Activated CD4-positive, alpha-beta T cell treated with anti-CD3 and anti-CD28 coated beads, Interleukin-10, Interleukin-2, amounts not matched to agents 100 ng/mL and 50 ng/mL, durations not matched to agents 16 hours and 8 hours (primary cell): Measurements from ENCODE around the gene UBASH3A.
A peak's percentile ranks its signal among the peaks of the same experiment; 100 is the strongest.
"Not testable (repeated sequence)": the region's sequence is repeated elsewhere in the genome, so short reads cannot be mapped to it uniquely, and the experiment has no call there.

Experiments used
- DNase-seq: peaks from one replicate; pipeline ENCODE4 v3.0.0-alpha.2; 2020

UBASH3A gene

DNA sequence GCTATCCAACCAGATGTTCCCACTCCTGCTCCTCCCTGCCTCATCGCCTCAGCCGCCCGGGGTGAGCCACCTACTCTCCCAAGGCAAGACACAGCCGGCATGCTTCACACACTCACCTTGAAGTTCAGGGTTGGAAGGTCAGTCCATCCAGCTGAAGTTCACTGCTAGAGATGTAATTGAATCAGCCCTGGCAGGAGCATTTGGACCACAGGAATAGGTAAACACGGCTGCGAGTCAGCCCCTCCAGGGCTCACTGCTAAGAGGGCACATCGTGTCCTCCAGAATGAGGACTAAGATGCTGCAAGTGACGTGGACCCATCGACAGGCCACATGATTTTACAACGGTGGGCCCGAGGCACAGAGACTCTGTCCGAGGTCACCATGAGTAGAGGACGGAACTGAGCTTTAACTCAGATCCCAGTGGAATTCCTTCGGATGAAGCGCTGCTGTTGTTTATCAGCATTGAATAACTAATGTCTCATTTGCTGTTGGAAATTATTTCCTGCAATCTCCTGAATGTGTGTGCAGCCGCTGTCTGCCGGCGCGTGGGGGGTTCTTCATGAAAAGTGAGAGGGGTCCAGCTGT lies 50.4 kb downstream of the UBASH3A start:
- DNase-seq = no peak

DNA sequence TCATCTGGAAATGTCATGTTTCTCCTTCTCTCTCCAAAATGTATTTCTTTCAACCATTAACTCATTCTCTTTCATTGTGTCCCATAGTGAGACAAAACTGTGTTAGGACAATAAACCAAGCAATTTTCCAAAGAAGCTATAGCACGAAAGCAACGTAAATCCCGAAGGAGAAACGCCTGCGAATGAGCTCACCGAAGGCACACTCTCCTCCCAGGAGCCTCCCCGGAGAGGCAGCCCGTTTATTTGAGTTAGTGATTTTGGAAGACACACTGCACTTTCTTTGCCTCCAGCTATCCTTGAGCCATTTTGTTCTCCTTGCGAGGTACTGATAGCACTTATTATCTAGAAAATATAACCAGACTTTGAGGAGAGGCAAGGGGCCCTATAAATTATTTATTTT lies 51.1 kb downstream of the UBASH3A start:
- DNase-seq = no peak

DNA sequence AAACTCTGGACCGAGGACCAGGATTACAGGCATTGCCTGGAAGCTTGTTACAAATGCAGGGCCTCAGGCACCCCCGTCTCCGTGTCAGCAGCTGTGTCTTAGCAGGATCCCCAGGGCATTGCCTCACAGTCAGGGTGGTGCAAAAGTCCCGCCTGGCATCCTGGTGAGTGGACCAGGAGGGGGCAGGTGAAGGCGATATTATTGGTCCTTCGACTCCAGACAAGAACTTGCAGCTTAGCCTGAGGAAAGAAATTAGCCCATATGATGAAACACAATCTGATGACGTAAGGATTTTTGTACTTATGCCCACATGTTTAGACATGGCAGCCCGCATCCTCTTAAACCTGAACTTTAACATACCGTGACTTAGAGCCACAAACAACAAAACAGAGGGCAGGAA lies 51.5 kb downstream of the UBASH3A start:
- no peak for DNase-seq

DNA sequence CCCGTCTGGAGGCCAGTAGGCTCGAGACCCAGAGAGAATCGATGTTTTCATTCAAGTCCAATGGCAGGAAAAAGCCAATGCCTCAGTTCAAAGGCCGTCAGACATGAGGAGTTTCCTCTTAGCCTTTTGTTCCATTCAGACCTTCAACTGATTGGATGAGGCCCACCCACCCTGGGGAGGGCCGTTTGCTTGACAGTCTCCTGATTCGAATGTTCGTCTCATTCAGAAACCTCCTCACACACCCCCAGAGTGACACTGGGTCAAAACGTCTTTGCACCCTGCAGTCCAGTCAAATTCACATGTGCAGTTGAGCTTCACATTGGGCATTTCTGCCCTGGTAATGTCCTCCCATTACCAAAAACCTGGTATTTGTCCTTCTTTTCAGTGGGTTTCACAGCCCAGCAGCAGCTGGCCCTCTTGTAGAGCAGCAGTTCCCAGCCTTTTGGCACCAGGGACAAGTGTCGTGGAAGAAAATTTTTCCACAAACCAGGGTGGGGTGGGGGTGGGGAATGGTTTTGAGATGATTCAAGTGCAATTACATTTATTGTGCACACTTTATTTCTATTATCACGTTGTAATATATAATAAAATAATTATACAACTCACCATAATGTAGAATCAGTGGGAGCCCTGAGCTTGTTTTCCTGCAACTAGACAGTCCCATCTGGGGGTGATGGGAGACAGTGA lies 52.2 kb downstream of the UBASH3A start:
- DNase-seq = no peak

DNA sequence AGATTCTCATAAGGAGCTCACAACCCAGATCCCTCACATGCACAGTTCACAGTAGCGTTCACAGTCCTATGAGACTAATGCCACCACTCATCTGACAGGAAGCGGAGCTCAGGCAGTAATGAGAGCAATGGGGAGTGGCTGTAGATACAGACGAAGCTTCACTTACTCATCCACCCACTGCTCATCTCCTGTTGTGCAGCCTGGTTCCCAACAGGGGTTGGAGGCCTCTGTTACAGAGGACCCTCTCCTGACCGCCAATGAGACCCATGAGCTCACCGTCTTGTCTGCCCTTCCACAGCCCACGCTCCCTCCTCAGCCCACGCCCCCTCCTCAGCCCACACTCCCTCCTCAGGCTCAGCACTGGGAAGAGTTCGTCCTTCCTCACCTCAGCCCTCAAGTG lies 52.8 kb downstream of the UBASH3A start:
- peak; percentile 65 for DNase-seq

DNA sequence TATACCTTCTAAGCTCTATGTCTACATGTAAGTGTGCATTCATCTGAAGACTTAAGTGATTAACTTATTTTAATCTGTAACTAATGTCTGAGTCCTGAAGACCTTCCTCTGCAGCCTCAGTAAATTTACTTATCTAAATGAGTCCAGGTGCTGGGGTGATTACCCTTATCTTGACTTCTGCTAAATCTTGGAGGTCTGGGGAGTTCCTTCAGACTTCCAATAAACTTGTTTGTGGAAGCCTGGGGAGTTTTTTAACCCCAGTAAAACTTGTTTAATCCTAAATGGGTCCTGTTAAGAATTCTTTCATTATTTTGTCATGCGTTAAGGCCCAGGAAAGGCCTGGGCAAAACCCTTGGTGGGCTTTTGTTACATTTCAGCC lies 55.4 kb downstream of the UBASH3A start:
- DNase-seq = no peak

DNA sequence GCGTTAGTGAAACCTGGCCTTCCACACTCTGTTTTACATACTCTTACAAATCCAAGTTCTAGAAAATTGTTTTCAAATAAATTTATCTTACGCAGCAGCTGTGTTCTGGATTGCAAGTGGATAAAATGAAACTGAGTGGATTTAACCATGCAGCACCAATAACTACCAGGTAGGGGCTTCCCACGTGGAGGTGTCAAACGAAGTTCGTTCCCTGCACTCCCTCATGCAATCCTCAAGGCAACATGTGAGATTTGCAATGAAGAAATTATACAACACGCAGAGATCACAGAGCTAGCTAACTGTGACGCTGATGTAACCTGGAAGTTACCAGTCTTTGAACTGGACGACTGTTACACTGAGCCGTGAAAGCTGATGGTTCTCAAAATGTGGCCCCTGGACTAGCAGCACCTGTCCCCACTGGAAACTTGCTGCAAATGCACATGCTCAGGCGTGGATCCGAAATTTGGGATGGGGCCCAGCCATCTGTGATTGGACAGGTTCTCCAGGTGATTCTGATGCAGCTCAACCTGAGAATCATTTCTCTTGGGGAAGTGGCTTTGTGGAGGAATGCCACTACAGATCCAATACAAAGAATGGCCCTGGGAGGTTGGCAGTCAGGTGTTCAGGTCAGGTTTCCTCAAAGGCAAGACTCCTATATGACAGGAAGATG lies 56.0 kb downstream of the UBASH3A start:
- no peak for DNase-seq

DNA sequence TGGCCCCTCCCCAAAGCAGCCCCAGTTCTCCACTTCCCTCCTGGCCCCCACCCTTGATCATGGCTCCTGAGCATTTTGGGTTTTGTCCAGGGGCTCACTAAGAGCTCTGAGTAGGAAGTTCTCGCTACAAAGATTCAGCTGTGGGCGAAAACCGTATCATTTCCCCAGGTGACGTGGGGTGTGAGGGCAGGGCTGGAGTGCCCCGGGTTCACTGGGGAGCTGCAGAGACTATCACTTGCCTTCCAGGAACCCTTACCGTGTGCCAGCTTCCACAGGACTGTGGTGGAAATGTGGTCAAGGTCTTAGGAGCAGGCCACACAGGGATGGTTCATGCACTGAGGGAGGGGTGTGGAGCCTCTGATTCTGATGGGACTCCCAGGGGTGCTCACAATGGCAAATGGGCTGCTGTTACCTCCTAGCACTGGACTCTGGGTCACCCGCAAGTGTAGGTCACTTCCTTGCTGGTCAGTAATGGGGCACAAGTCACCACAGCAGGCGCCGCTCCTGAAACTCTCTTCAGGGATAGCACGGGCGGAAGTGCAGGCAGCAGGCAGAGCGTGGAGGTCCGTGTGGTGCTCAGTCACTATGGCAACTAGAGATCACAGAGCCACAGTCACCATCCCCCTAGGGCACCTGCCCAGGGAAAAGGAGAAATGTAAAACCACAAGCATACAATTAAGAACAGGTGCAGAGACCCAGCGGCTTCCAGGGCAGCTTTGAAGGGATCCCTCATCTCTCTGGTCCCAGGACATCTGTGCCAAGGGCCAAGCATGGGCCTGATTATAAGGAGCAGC lies 56.9 kb downstream of the UBASH3A start:
- DNase-seq = peak; percentile 29

DNA sequence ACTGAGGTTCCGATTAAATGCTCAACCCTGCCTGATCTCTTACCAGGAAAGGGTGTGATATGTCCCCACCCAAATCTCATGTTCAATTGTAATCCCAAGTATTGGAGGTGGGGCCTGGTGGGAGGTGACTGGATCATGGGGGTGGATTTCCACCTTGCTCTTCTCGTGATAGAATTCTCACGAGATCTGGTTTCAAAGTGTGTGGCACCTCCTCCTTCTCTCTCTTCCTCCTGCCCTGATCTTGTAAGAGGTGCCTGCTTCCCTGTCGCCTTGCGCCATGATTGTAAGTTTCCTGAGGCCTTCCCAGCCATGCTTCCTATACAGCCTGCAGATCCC lies 57.5 kb downstream of the UBASH3A start:
- no peak for DNase-seq

DNA sequence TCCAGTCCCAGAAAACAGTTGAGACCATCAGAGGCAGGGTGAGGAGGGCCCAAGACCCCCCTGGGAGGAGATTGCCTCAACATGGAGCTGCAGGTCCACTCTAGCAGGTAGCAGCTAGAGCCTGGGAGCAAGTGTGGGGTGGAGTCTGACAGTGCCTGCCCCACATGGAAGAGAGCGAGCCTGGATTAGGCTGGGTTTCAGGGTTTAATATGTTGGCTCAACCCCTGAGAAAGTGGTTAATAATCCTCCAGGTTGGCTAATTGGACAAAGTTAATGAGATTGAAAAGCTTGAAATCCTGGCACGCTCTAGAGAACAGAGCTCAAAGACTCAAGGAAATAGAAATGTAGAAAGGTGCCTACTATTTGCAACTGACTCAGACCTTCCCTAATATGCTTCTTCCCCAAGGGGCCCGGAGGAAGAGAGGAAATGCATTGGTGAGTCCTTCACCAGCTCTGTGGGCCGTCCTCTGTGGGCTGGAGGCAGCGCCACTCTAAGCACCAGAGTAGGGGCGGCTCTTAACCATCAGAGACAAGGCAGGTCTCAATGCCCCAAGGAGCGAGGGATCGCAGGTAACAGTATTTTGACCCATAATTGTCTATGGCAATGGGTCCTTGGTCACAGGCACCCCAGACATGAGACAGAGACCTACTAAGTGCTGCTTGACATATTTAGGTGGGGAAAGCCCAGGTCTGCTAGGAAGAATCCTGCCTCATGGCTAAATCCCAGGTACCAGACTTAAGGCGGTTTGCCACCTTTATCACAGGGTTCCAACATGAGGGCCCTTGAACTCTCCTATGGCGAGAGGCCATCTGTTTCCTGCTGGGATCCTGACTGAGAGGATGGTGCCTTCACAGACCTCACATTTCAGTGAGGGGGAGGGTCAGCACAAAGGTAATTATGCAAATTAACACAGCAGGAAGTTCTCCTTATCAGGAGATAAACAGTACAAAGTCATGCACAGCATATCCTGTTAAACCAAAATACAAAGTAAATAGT lies 58.5 kb downstream of the UBASH3A start:
- DNase-seq = no peak

DNA sequence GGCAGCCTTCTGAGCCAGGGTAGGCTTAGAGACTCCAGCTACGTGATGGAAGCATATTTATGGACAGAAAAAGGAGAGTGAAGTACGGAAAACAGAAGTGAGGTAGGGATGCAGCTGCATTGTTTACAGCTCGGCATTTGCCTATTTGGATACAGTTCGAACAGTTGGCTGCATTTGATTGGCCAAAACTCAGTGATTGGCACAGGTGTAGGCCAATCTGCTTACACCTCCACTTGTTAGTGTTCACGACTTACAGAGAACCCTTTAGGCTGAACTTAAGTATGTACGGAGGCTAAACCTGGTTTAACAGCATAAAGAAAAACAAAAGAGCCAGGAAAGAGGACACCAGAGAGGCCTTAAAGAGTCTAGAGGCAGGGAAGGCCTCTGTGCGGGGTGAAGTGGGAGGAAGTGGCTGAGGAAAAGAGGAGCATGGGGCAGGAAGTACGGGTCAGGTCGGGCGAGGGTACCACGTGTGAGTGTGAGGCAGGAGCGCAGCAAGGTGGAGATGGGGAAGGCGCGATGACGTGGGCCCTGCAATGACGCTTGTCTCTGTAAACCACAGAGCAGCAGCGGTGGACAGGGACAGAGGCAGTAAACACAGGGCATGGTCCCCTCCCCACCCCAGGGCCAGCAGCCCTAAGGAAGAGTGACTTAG lies 60.3 kb downstream of the UBASH3A start:
- DNase-seq = peak; percentile 58

DNA sequence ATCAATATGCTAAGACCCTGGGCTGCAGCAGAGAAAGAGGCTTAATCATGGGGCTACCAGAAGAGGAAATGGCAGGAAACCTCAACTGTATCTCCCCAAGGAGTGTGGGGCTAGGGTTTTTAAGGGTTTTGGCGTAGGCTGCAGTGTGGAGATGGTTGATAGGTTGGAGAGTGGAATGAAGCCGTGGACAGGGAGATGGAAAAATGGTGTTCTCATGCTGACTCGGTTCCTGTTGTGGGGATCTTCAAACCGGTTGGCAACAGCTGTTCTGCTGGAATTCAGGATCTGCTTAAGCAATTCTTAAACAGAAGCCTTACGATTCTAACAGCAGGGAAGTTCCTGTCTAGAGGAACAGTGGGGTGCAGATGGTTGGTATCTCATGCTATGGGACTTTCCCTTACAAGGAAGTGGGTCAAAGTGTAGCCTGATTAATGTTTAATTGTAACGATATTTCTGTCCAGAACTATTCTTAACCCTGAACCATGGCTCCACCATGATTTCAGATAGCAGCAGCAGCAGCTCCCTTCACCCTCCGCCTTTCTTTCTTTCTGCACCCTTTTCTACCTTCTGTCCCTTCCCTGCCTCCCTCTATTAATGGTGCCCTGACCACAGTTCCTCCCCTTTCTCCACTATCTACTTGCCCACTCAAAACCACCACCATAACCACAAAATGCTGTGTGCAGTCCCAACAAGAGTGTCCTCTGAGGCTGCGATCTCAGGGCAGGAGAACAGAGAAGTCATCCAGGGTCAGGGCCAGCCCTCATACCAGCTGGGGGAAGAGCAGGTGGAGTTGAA lies 61.5 kb downstream of the UBASH3A start:
- no peak for DNase-seq

DNA sequence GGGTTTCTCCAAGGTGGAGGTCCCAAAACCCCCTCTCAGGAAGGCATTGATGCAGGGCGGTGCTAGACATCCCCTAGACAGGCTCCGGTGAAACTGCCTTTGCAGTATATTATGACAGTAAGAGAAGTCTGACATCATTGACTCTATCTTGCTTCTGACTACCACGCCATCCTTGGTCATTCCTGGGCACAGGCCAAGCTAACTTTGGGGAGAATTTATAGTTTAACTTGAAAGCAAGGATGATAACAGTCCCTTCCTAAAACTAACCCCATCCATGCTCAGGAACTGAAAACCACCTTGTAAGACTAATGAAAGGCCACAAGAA lies 62.1 kb downstream of the UBASH3A start:
- DNase-seq = no peak

DNA sequence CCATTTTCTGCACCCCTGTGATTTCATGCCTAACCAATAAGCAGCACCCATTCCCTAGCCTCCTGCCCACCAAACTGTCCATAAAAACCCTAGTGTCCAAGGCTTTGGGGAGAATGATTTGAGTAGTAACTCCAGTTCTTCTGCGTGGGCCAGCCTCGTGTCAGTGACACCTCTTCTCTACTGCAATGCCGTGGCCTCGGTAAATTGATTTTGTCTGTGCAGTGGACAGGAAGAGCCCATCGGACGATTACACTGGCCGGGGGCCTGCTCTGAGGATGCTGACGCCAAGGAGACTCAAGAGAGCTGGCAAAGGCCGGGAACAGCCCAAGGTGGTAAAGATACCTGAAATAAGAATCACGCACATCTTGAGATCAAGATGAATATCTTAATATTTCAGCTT lies 63.0 kb downstream of the UBASH3A start:
- no peak for DNase-seq

DNA sequence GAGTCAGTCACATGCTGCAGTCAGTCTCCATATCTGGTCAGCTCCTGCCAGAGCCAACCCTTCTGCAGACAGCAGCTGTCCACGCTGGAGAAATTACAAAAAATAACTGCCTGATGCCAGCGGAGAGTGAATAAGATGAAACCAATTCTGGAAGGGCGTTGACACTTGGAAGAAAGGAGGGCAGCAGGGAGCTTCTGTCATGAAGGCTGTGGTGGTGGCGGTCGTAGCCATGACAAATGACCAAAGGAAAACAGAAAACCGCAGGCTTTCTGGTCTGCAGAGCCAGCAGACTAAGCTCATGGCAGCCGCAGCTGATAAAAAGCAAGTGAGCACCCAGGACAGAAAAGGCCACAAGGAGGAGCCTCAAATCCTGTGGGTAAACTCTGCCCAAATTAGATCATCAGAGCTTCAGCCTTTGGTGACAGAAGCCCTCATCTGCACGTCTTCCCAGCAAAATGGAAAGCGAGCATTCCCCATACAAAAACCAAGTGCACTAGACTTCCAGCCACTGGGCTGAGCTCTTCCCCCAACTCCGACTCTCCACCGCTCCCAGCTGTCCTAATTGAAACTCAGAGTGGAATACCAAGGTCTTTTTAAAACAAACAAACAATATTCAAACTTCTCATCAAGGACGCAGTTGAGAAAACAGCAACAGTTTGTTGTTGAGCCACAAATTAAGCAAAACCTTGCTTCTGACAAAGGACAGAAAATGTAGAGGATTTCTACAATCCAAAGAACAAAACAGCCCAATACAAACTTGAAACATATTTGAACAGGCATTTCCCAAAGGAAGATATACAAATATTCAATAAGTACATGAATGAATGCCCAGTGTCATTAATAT lies 63.7 kb downstream of the UBASH3A start:
- DNase-seq = peak; percentile 38

DNA sequence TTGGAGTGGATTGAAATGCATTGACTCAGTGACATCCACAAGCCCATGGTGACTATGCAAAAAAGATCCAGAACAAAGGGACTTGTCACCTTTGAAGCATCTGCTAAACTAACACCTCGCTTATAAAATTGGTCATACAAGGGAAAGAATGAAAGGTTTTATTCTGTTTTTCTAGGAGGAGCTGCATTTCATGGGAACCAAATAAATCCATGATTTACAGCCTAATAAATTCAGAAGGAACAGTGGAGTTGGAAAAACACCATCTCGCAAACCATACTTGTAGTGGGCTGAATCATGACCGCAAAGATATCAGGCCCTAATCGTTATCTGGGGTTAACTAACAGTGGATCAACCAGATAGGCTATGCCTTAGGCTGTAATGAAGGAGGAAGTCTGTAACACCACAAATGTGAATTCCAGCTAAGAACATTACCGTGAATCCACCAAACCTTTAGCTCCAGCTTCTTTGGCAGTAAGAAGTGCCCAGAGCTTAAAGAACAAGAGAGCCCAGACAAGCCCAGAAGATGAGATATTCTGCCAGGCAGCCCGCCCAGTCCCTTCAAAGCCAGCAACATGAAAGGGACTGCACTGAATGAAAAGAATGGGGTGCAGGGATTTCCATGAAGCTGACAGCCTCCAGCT lies 64.9 kb downstream of the UBASH3A start:
- DNase-seq = no peak

DNA sequence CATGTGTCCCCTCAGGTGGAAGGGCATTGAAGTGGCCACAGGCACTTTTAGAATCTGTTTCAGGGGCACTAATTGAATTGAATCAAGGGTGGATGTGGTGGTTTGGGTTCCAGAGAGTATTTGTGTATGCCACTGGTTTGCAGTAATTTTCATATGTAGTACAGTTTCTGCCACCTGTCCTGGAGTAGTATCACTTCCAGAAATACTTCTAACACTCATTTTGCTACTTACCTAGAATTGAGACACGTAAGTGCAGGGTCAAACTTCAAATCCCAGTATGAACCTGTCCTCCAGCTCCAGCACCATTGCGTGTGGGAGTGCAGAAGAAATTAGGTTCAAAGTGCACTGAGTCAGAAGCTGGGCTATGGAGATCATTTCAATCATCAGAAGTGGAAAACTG lies 65.6 kb downstream of the UBASH3A start:
- DNase-seq = no peak

DNA sequence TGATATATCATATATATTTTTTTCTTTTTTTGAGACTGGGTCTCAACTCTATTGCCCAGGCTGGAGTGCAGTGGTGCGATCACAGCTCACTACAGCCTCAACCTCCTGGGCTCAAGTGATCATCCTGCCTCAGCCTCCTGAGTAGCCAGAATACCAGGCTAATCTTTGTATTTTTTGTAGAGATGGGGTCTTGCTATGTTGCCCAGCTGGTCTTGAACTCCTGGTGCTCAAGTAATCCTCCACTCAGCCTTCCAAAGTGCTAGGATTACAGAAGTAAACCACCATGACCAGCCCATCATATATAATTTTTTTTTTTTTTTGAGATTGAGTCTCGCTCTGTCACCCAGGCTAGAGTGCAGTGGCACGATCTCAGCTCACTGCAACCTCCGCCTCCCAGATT lies 66.0 kb downstream of the UBASH3A start:
- not testable (repeated sequence) for DNase-seq

DNA sequence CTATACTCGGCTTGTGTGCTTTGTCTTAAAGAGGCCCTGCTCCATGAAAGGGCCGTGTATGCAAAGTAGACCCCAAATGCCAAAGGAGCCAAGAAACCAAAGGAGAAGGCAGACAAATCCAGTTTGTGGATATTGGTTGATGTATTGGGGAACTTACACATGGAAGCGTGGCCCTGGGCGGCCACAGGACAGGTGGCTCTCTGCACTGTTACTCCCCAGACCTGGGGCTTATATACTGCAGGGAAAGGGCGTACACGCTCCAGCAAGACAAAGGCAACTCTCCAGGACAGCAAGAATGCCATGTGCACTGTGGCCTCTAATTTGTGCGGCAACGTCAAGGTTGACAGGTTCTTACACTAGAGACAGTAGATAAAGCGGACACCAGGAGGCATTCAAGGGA lies 67.5 kb downstream of the UBASH3A start:
- DNase-seq = no peak
